Fibroblast of skin of scalp (primary cell): Measurements from ENCODE around the gene CCDC126. TPM values are rescaled to one million over a fixed set of nuclear protein-coding genes. Genes with fewer than 3 reads are reported as not detected.
"Not testable (repeated sequence)": the region's sequence is repeated elsewhere in the genome, so short reads cannot be mapped to it uniquely, and the experiment has no call there.

Source experiments
- DNase-seq: peaks from one replicate; pipeline ENCODE4 v3.0.0-alpha.2; 2013
- polyA plus RNA-seq, 2 experiments: library from polyadenylated mRNA; unstranded; fragments of 120-200 nt; gene quantifications; one replicate each; pipeline ENCODE4 v1.2.1, GENCODE V29; 2013; ENCODE audit not compliant: insufficient read length in 2 of 2

Gene CCDC126, protein sequence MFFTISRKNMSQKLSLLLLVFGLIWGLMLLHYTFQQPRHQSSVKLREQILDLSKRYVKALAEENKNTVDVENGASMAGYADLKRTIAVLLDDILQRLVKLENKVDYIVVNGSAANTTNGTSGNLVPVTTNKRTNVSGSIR
- polyA plus RNA-seq (2013, experiment 1 of 2; ENCODE audit: insufficient read length): 7.7 TPM
- 8.0 TPM for polyA plus RNA-seq (2013, experiment 2 of 2; ENCODE audit: insufficient read length)

DNA sequence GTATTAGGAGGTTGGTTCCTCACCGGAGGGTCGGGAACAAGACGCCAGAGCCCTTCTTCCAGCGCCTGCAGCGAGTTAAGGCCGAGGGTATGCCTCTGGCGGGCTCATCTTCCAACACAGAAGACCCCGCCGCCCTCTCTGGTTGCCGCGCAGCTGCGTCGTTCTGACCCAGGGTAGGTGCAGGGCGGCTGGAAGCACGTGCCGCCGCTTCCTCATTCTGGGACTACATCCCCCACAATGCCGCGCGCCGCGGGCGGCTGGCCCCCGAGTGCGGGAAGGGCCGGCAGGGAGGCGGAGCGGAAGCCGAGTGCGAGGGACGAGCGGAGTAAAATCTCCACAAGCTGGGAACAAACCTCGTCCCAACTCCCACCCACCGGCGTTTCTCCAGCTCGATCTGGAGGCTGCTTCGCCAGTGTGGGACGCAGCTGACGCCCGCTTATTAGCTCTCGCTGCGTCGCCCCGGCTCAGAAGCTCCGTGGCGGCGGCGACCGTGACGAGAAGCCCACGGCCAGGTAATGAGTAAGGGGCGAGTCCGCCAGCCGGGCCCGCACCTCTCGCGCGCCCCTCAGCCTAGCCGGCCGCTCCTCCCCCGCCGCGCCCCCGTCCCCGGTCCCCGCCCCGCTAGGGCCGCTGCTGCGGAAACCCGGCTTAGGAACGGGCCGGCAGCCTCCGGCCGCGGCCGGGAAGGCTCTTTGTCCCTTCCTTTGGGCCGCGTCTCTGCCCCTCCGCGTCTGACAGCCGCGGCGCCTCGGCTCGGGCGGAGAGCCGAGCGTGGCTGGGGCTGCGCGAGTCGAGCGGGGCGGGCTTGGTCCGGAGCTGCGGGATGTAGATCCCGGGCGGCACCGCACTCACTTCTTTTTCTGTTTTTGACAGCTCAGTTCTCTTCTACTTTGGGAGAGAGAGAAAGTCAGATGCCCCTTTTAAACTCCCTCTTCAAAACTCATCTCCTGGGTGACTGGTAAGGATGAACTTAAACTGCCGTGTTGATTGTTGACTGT is at the start of gene CCDC126:
Gene CCDC126 (plus strand): TSS at position 289 of the 998 bp plus-strand sequence. CDS start 13,934 bp downstream, outside the sequence.
- peak; percentile 91 for DNase-seq

DNA sequence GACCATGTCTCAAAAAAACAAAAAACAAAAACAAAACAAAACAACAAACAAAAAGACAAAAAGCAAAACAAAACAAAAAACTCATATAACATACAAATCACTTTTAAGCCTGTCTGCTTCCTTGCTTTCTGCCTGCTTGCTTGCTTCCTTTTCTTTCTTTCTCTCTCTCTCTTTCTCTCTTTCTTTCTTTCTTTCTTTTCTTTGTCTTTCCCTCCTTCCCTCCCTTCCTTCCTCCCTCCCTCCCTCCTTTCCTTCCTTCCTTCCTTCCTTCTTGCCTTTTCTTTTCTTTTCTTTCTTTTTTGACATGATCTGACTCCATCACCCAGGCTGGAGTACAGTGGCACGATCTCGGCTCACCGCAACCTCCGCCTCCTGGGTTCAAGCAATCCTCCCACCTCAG is 49.5 kb upstream of the CCDC126 start:
- DNase-seq: no peak

- DNase-seq: no peak
Measured at GRCh38 chr7:23558303-23558702, 38.9 kb upstream of the CCDC126 start.

DNA sequence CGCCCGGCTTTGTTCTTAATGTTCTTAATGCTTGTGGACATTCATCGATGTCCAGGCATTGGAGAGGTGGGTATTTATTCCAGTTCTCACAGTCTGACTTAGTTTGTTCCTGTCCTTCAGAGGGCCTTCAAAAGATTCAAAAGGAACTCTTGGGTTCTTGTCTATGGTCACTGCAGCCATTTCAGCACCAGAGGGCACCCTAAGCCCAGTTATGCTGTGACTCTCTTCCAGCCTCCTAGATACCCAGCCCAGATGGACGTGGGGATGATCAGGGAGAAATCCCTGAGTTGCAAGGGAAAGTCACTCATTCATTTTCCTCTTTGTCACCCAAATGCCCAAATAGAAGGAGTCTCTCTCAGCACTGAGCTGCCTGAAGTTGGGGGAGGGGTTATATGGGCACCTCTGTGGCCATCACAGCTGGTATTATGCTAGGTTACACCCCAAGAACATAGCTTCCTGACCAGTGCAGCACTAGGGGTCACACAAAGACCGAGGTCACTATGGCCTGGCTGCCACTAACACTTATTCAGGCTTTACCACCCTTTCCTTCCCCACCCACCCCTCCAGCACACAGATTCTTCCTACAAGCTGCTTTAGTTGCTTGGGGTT is 26.5 kb upstream of the CCDC126 start:
- DNase-seq: peak; percentile 79

GRCh38 chr7:23581975-23582374 is 15.2 kb upstream of the CCDC126 start:
- not testable (repeated sequence) for DNase-seq

DNA sequence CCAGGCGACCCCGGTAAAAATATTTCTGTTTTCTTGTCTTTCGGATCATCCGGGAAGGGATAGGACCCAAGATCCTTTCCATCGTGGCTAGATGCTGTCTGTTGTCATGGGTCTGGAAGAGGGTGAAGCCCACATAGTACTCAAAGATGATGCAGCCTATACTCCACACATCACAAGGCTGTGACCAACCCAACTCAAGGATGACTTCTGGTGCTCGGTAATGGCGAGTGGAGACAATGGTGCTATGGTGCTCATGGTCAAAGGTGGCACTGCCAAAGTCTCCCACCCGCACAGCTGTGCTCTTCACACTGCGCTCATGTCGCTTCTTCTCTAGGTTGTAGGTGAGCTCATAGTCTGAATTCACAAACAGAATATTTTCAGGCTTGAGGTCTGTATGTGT is 11.9 kb upstream of the CCDC126 start:
- DNase-seq: not testable (repeated sequence)

- DNase-seq: no peak
Measured at GRCh38 chr7:23586159-23586558, 11.0 kb upstream of the CCDC126 start.

DNA sequence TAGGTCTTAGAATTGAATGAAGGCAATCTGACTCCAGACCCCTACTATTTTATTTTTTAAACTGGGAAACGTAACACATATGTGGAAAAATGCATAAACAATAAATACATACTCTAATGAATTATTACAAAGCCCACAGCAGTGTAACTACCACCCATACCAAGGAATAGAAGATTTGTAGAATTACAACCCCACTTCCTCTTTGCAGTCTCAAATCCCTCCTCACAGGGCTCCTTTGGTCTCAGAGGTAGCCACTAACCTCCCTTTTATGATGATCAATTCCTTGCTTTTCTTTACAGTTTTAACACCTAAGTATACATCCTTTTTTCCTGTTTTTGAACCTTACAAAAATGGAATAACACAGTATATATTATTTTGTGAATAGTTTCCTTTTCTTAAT is 6.7 kb upstream of the CCDC126 start:
- no peak for DNase-seq

GRCh38 chr7:23593706-23594105 is 3.5 kb upstream of the CCDC126 start:
- DNase-seq: no peak

DNA sequence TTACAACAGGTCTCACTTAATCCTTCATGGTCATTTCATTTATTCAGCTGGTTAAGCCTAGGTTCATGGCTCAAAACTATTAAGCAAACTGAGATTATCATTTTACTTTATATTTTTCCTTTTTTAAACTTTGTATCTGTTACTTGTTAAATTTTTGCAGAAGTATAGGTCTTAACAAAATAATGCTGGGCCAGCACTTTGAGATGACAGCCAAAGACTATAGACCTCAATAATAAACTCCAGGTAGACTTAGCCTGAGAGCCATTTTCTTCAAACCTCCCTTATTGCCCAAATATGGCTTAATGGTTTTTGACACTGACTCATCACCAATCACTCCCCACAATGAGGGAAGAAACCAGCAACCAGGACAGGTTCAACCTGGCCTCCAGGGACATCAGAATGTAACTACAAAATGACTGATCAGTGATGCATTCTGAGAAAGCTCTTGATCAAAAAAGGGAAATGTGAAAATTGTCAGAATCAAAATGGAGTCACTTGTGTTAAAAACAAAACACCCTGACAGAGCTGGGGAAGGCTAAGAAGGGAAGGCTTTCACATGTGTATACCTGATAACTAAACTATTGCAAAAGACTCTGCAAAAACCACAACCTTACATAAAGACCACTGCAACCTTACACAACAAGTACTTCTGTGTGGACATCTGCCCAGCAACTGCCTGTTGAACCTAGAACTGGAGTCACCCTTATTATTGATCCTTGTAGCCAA is 2.1 kb upstream of the CCDC126 start:
- no peak for DNase-seq

DNA sequence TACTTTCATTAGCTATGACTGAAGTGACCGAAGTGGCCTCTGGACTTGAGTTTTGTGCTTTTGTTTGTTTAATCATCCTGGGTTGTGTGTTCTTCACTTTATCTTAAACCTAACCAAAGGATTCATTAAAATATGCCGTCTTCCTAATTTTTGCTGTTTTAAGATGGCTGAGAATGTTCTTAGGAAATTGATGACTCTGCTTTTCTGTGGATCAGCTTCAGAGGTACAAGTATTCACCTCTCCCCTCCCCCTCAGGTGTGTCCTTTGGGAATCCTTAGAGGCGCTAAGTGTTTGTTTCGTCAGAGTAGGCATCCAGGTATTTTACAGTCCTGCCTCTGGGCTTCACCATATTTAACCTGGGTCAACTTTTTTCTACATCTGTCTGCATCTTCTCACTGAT is 1.1 kb downstream of the CCDC126 start:
- no peak for DNase-seq

- peak; percentile 69 for DNase-seq
Measured at GRCh38 chr7:23600236-23600635, 3.1 kb downstream of the CCDC126 start.

GRCh38 chr7:23603632-23604295 is 6.6 kb downstream of the CCDC126 start:
- no peak for DNase-seq

DNA sequence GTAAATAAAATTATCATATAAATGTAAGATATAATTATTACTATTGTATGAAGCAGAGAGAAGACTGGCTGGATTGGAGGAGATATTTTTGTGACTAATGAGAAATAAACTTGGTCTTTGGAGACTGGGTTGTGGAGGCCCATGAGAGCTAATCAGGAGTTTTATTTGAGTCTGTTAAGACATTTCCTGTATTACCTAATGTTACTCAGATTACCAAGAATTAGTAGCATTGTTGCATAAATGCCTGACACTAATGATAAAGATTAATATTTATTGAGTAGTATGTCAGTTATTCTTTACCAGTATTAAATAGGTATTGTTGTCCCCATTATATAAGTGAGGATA is 7.1 kb downstream of the CCDC126 start:
- DNase-seq: no peak

- no peak for DNase-seq
Measured at GRCh38 chr7:23607130-23607529, 9.9 kb downstream of the CCDC126 start.

GRCh38 chr7:23607866-23608265 is 10.7 kb downstream of the CCDC126 start:
- DNase-seq: no peak

GRCh38 chr7:23615331-23615730 is 18.1 kb downstream of the CCDC126 start:
- DNase-seq: no peak

DNA sequence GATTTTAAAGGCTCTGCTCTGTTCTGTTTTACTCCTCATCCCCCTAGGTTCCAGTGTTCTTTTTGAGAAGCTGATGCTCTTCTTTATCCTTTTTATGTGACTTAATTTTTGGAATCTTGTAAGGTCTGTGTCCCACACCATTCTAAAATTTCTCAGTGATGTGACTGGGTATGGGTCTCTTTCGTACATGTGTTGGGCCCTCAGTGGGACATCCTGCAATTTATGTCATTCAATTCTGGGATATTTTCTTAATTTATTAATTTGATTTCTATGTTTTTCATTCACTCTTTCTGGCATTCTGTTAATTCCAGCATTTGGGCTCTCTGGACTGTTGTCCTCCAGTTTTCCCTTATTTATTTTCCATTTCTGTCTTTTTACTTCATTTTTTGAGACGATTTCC is 19.4 kb downstream of the CCDC126 start:
- no peak for DNase-seq

DNA sequence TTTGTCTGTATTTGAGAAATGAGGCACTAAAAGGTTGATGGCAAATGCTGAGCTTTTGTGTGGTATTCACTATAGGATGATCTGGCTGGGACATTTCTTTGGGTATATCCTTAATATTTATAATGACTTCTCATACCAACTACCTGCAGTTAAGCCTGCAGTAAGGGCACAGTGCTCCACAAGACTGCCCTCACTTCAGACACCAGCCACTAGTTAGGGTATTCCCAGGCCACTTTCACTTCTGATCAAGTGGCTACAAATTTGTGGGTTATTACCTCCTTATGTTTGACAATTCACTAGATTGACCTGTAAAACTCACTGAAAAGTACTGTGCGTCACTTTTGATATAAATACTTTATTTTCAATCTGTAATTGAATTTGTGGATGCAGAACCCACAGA is 20.3 kb downstream of the CCDC126 start:
- no peak for DNase-seq

GRCh38 chr7:23618241-23618640 is 21.1 kb downstream of the CCDC126 start:
- DNase-seq: peak; percentile 35

DNA sequence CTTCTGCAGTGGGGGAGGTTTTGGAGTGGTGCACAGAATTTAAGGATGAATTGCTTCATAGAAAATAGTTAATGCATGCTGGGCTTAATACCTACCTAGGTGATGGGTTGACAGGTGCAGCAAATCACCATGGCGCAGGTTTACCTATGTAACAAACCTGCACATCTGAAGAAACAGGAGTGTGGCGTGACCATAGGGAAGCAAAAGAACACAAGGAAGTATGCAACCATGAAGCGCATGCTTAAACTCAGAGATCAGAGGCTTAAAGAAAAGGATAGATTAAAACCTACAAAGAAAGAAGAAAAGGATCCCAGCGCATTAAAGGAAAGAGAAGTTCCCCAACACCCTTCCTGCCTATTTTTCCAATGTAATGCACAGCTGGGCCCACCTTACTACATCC is 22.0 kb downstream of the CCDC126 start:
- DNase-seq: no peak

- DNase-seq: peak; percentile 43
Measured at GRCh38 chr7:23622506-23622925, 25.3 kb downstream of the CCDC126 start.
